ENCODE data around the gene ANKS1B.

Gene ANKS1B

DNA sequence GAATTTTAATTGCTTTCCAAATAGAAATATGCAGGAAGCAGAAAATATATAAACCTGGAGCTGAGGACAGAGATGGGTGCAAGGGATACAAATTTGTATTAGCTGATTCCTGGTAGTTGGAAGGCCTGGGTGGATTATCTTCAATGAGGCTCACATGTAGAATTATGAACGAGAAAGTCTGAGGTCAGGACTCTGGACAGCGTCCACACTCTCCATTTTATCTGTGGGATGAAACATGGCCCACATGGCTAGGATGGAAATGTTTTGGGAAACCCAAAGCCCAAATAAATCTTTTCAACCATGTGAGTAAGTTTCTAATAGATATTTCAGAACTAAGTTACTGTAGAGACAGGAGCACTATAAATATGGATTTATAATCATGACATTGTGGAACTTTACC is 1083.5 kb downstream of the ANKS1B start:
- no peak for DNase-seq

DNA sequence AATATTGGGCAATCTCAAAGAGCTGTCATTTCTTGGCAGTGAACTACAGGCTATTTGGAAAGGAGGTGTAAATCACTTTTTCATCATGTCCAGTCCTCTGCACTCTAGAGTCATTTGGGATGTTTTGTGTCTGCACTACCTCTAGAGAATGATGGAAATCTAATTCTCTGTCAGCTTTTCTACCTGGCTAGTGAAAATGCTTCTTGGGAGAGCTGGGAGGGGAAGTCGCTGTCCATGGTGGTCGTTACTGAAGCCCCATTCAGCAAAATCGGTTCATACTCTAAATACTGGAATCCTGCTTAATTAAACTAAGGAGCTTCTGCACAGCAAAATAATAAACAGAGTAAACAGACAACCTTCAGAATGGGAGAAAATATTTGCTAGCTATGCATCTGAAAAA is 1087.8 kb downstream of the ANKS1B start:
- no peak for DNase-seq

DNA sequence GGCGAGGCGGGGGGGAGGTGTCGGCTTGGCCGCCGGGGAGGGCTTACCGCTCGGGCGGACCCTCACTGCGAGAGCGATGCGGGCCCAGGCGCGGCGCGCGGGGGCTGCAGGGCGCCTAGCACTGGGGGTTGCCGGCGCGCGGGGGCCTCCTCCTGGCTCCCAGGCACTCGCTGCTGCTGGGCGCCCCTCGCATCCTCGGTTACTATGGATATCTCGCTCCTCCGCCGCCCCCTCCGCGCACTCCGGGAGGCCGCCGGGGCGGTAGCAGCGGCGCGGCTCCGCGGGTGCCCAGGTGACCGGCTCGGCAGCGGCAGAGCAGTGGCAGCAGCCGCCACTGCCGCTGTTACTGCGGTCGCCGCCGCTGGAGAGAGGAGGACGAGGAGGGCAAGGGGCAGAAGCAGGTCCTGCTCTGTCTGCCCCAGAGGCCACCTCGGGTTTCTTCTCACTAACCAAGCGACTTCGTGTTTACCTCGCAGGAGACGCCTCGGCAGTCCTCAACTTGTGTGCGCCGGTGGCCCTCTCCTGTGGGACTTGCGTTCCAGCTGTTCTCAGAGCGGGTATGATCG is 1089.6 kb downstream of the ANKS1B start:
- no peak for DNase-seq

DNA sequence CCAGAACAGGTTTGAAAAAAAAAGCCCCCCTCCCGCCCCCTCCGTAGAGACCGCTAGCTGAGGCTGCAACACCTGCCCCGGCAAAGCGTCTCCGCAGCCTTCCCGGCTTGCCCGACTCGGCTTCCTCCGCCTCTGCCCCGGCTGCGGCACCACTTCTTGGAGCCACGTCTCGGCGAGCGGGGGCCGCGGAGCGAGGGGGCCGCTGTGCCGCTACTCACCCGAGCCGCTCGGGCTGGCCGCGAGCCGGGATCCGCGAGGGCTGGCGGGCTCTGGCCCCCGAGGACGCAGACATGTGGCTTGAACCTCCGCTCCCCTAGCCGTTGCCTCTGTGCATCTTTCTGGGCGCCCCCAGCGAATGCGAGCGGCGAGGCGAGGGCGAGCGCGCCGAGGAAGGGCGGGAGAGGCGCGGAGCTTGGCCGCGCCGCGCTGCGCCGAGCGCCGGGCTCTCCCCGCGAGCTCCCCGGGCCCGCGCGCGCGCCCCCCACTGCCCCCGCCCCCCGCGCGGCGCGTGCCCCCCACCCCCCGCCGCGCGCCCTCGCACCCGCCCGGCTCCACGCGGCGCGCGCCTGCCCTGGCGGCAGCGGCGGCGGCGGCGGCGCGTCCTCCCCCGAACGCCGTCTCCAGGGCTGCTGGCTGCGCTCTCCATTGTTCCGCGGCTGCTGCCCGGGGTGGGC is 1090.2 kb downstream of the ANKS1B start:
- DNase-seq: no peak

DNA sequence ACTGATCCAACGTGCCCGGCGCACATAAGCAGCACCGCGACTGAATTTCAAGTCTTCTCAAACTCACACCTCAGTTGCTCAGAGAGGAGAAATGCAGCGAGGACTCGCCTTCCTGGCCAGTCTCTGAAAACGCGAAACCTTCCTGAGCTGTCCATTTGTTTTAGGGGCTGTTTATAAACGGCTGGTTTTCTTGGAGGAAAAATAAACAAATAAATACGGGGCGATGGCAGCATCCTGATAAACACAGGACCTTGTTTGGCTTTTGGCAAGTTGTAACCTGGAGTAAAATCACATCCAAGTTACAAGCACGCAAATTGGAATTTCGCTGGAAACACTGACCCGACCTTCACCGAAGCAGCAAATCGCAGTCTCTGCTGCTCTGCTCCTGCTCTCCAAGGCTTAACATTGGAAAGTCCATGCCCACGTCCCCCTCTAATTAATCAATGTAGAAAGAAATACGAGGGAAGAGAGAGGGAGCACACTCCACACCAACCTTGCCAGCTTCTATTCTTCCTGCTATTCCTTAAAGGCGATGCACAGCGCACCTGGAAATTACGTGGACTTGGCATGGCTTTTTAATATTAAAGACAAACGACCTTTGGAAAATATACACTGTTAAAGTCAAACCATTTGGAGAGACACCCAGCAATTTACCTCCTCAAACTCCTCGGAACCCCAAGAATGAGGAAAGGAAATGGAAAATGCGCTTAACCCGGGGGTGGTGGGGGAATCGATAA is 1090.9 kb downstream of the ANKS1B start:
- DNase-seq: no peak

DNA sequence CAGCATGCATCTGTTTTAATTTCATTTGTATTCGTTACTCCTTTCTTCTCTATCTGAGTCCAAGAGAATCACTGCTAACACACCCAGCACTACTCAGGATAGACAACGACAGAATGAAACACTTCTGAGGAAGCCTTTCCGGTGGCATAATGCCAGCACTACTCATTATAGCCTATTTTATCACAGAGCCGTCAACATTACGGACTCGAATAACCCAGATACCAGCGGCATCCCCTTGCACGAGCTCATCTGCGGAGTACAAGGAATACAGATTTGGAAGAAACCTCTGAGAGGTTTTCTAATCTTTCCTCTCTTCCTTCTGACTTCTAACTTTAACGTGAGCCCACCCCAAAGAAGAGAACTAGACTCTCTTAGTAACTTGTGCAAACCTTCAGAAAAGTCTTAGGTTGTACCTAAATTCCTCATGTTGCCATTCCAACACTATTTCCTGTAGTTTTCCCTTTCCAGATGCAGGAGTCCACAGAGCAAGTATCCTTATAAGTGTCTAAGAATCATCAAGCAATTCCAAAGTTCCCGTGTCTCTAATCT is 1091.5 kb downstream of the ANKS1B start:
- no peak for DNase-seq

DNA sequence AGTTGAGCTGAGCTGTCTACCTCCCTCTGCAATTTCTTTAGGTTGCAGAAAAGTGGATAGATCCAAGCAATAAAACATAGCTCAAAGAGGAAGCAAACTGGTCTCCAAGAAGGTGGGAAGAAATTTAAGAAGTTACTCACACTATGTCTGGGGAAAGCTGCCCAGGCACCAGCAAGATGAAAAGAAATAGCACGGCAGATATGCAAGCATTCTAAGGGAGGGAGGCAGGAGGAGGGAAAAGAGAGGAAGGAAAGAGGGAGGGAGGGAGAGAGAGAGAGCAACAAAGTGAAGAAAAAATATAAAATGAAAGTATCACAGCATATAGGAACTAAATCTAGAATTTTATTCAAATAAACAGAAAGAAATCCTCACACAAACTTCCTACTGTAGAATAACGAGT is 1099.0 kb downstream of the ANKS1B start:
- DNase-seq: no peak

DNA sequence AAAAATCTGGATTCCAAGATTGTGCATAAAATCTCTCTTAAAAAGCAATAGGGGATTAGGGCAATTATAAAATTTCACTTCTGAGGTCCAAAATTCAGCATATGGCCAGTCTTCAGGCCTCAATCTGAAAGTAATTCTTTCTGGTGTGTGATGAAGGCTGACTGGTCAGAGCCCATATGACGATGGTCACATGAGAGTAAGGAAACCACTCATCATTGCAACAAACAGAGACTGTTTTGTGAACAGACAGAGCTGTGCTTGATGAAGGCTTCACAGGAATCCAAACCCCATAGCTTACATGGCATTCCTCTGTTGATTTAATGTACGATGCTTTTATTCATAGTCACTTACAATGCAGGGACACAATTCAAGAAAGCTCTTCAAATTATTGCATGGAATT is 1101.5 kb downstream of the ANKS1B start:
- DNase-seq: no peak

DNA sequence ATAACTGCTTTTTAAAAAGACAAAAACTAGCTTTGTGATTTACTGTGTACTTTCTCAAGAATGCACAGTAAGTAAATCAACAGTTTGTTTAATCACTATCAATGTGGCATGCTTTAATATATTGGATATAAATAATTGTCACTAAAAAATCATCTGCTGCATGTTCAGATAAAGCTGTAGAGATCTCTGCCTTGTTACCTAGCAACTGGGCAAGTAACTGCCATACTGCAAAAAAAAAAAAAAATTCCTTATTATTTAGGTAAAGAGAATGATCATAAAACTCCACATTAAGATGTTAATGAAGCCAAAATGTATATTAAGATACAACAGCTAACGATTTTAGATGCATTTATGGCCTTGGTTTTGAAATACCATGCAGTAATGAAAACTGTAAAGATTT is 1102.2 kb downstream of the ANKS1B start:
- no peak for DNase-seq

DNA sequence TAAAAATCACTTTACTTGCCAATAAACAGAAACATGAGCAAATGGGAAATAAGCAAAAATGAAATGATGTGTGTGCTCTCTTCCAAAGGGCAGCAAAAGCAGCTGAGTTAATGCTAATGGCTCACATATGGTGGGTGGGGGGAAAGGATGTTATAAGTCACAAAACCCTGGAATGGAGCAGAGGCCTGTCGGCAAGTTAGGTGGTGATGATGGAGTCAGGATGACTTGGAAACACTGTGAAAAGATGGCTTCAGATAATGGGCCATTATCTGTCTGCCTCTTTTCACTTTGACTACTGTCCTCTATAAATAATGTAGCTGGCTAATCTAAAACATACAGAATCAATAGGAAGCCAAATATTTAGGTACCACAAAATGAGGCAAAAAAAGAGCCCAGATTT is 1111.0 kb downstream of the ANKS1B start:
- DNase-seq: no peak

DNA sequence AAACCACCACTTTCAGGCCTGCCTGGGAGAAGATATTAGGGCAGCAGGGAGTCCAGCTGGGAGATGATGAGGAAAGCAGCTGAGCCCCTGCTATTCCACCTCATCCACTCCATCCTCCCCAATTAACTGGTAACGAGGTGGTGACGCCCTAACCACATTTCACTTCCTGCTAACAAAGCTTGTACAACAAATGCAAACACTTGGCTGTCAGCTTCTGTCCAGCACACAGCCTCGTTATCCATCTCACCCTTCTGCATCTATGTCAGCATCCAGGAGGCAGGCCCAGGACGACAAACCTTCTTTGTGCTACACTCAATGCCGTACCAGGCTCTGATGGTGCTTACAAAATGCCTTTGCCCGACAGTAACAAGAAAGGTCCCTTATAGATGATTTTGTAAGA is 1114.2 kb downstream of the ANKS1B start:
- no peak for DNase-seq

DNA sequence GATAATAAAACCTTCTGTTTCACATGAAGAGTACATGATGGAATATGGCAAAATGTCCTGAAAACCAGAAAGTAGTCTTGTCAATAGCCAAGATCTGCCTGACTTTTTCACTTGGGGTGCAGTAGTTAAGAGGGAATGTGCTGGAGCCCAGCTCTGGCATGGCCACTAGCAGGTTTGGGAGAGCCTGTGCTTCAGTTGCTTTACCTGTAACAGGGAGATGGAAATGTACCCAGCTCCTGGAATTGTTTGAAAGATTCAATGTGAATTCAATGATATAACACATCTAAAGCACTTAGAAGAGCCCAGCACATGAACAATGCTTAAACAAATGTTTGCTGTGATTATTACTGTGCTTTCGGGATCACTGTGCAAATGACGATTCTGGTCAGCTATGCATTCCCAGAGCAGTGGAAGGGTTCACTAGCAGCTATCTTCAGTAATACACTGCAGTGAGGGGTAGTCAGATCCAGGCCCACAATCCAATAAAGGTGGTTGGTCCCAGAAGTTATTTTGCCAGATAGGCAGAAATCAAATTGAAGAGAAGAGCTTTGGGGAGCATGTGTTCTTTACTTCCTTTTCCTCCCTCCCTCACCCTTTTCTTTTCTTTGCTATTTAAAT is 1114.7 kb downstream of the ANKS1B start:
- no peak for DNase-seq

DNA sequence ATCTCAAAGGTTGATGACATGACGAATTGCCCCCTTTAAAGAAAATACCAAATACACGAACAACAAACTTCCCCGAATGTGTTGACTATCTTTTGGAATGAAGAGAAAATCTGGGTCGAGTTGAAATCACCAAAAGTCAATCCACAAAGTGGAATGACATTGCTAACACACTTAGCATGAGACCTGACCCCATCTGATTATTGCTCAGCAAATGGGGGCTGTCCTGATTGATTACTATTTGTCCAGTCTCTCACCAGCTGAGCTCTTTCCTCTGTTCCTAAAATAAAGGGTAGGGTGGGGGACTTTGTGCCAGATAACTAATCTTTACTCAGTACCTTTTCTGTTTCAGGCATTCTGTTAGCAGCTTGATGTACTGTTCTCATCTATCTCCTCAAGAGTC is 1116.2 kb downstream of the ANKS1B start:
- no peak for DNase-seq

DNA sequence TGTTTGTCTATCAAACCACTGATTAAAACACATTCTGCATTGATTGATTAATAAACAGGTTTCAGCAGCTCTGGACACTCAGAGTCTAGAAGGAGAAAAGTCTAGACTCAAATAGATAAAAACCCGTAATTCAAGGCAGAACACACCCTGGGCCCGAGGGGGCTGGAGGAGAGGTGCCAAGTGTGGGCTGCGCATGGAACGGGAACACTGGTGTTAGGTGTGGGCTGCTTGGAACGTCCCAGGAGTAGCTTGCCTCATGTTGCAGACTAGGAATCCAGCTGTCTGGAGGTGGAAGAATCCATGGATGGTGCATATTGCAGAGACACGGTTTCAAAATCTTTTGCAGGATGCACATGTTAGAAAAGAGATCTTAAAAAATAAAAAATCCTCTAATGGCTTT is 1116.7 kb downstream of the ANKS1B start:
- no peak for DNase-seq

DNA sequence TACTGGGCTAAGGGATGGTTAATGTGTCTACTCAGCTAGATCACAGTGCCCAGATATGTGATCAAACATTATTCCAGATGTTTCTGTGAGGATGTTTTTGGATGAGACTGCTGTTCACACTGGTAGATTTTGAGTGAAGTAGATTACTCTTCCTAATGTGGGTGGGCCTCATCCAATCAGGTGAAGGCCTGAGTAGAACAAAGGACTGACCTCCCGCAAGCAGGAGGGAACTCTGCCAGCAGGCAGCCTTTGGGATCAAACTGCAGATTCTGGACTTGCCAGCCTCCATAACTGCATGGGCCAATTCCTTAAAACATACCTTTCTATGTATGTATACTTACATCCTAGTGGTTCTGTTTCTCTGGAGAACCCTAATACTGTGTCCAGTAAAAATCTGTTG is 1120.4 kb downstream of the ANKS1B start:
- DNase-seq: no peak

DNA sequence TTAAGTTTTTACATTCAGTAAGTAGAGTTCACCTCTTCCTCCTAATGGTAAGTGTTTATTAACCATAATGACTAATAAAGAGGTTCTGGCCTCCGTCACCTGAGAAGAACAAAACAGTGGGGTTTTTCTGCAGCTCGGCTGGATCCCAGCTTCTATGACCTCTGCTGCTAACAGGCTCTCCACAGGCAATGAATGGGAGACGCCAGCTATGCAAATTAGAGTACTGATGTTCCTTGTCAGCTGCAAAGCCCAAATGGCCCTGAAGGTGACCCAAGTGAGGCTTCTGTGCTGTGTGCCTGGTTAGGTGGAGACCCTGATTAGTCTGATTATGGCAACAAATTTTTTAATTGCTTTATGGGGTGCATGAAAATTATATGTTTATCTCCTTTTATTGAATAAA is 1121.6 kb downstream of the ANKS1B start:
- no peak for DNase-seq

DNA sequence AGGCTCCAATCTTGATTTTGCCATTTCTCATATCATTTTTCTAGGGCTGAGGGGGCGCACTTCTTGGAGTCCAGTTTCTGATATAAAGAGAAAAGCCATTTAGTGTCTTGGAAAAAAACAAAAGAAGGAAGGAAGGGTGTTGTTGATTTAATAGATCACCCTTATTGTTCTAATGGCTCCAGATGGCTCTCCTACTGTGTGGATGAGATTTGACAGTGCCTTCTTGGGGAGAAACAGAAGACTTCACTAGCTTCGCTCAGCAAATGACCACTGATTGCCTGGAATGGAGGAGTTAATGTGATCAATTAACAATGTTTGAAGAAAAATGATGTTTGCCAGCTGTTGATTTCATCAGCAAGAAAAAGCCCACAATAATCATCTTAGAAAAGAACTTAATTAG is 1123.5 kb downstream of the ANKS1B start:
- DNase-seq: no peak

DNA sequence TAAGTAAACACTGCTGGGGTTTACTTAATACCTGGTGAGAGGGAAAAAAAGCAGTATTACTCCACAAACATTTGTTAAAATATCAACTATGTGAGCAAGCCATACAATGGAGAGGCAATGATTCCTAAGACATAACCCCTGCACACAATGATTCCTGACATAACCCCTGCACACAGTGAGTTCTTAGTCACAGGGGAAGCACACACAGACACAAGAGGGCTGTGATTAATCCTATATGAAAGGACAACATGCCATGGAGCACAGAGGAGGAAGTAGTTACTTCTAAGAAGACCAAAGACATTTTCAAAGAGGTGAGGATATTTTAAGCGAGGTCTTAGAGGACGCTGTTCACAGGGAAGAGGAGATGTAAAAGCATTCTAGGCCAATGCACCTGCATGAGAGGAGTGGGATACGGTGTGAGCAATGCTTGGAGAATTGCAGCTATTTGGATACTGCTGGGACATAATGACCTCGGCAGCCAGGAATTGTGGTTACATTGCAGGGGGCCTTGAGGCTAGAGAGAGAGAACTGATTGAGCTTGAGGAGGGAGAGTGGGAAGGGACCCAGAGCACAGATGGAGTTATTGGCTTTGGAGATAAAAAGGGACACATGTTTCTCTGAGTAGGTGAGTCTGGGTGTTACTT is 1127.7 kb downstream of the ANKS1B start:
- DNase-seq: no peak

DNA sequence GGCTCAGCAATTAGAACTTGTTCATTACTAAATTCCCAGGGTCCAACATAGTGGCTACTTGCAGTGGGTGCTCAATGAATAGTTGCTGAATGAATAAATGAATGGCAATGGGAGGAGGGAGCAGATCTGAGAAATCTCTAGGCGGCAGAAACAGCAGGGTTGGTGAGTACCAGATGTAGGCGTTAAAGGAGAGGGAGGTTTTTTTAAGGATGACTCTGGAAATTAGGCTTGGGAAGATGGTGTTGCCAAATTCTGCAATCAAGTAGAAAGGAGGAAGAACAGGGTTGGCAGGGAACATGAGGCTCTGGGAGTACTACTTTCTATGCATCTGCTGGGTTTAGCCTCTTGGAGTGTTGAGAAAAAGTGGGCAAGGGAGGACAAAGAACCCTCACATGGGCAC is 1132.6 kb downstream of the ANKS1B start:
- no peak for DNase-seq

DNA sequence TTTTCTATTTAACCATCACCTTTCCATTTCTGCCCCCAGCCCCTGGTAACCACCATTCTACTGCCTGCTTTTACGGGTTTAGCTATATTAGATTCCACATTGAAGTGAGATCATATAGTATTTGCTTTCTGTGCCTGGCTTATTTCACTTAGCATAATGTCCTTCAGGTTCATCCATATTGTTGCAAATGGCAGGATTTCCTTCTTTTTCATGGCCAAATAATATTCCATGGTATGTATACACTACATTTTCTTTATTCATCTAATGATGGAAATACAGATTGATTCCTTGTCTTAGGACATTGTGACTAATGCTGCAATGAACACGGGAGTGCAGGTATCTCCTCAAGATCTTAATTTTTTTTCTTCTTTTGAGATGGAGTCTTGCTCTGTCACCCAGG is 1137.5 kb downstream of the ANKS1B start:
- no peak for DNase-seq

DNA sequence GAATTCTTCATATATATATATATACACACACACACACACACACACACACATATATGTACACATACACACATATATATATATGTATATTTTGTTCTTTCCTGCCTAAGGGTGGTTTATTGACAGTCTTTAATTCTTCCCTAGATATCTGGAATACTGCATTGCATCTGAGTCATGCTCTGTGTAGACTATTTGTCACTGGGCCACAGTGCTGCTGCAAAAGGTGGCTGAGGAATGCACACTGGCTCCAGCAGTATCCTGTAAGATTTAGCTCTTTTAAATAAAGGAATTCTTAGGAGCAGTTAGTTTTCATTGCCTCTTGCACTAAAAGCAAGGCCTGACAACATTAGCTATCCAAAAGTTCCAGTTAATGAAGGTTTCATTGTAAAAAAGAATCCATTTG is 1138.8 kb downstream of the ANKS1B start:
- no peak for DNase-seq

DNA sequence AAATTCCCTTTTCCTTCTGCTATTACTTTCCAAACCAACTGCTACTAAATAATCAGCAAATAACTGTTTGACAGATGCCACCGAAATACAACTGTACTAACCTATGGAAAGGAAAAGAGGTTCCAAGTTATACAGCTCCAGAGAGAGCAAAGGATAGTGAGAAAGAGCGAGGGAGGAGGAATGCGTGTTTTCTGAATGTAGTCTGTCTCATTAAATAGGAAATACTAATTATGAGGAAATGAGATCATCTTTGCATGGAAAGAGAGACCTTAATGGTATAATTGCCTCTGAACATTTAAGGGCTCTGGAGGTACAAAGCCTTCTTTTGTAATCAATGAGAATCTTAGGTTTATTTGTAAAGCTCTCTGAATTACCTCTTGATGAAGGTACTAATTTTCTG is 1144.4 kb downstream of the ANKS1B start:
- no peak for DNase-seq

DNA sequence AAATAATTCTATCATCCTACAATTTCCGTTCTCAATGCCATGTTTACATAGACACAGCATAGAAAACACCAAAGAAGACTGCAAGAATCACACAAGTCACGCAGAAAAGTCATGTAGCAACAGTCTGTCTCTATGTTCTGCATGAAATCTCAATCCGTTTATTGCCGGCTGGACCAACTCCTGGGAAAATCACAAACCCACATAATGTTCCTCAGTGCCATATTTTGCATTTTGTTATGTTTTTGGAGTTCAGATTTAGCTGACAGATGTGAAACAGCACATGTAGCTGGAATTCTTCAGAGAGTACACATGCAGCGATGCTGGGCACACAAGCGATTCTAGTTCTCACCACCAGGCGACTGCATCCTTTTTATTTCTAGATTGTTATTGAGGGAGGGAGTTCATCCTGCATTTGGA is 1146.5 kb downstream of the ANKS1B start:
- DNase-seq: no peak

Measured in MV-4-11 (cell line).